GM12892 (cell line): Measurements from ENCODE around the gene APLP2.

Experiments used
- DNase-seq: peaks from one replicate; pipeline ENCODE4 v3.0.0; 2011; ENCODE audit not compliant: insufficient read length
- FAIRE-seq: peaks from 2 replicates; lab custom pipeline; 2011; peaks lifted over from hg19 to GRCh38; lab: Jason Lieb, UNC
- POLR2A ChIP-seq: IDR thresholded peaks from 2 replicates; pipeline ENCODE4 v1.6.1; 2011; ENCODE audit warnings: low read depth, low read length, control low read depth
- POLR2AphosphoS5 ChIP-seq: IDR thresholded peaks from 2 replicates; pipeline ENCODE4 v1.6.1; 2011; ENCODE audit warnings: low read depth, low read length, control low read depth
- TAF1 ChIP-seq: IDR thresholded peaks from 2 replicates; pipeline ENCODE4 v1.6.1; 2011; ENCODE audit warnings: low read depth, mild to moderate bottlenecking, control low read depth, low read length, borderline replicate concordance

The APLP2 gene

GRCh38 chr11:130062026-130062425, 7.7 kb upstream of the APLP2 start:
- FAIRE-seq = no peak
- TF ChIP-seq POLR2AphosphoS5 (no peak), POLR2A (no peak), TAF1 (no peak)
- DNase-seq = no peak

DNA sequence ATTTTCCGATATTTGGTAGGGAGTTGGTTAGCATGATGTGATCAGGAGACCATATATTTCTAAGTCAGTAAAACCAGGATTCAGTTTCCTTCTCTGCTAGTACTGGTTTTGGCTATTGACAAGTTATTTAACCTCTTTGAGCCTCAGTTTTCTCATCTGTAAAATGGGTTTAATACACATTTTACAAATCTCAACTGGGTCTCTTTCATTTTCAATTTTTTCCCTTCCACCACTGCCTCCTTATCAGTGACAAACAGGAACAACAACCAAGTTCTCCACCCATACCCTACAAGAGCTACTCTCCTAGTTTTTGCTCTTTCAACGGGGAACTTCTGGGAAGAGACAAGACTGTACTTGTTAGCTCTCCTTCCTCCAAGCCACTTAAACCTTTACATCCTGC, 6.2 kb upstream of the APLP2 start:
- TF ChIP-seq POLR2A (no peak), POLR2AphosphoS5 (no peak), TAF1 (no peak)
- FAIRE-seq (no peak), DNase-seq (no peak)

DNA sequence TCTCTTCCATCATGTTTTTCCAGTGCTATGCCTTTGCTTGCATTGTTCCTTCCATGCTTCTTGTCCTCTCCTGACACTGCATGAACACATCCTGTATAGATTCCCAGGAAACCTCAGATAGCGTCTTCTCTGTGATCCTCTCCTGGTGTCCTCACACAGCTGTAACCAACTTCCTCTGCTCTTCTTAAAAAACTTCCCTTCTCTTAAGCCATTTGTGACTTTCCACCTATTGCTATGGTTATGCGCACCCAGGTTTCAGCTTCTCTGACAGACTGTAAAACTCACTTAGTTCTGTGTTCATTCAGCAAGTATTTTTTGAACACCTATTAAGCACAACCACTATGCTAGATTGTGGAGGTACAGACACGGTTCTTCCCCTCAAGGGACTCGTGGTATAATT, 5.1 kb upstream of the APLP2 start:
- DNase-seq = no peak
- no peak for FAIRE-seq
- TF ChIP-seq POLR2AphosphoS5 = no peak
- no peak for TF ChIP-seq POLR2A
- TF ChIP-seq TAF1 = no peak

GRCh38 chr11:130066338-130066737, 3.4 kb upstream of the APLP2 start:
- DNase-seq = no peak
- no peak for FAIRE-seq
- TF ChIP-seq TAF1 (no peak), POLR2AphosphoS5 (no peak), POLR2A (no peak)

DNA sequence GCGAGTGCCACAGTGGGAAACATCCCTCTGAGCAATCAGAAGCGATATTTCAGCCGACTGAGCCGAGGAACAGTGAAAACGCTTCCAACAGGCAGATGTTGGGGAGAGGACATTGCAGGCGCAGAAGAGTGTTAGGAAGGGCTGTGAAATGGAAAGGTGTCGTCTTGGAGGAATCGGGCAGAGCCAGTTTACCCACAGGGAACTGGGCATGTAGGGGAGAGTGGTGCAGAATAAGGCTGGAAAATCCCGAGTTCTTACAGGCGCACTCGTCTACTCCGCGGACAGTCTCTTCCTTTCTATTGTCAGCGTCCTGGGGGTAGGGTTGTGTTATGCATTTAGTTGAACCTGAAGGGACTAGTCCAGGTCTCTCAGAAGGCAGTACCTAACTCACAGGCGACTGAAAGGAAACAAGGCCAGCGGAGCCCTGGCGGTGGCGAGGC, 1.1 kb upstream of the APLP2 start:
- FAIRE-seq (no peak), DNase-seq (no peak)
- TF ChIP-seq POLR2A (no peak), TAF1 (no peak), POLR2AphosphoS5 (no peak)

DNA sequence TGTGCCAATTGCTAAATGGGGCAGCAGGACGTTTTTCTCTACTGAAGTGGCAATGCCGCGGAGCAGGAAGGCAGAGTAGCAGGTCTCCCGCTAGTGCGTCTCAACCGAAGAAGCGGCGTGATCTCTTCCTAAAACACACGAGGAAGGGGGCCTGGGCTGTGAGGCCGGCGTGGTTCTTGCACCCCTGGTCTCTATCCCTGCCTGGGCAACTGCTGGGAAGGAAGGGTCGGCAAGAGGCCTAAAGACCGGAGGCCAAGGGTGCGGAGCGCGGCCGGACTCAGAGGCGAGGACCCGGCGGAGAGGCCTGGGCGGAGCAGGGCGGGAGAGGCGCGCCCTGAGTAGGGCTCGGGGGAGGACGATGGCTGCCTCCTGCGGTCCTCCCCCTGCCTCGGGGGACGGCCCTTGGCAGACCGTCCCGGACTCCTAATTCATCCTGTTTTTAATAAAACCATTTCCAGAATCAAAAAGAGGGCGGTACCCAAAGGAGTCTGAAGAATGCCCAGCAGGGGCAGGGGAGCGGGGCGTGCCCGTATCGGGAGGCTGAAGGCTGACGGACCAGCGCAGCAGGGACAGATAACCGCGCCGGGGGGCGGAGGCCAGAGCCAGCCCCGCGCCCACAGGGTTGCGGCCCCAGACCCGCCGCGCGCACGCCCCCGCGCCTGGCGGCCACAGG, 572 bp upstream of the APLP2 start:
- peak; percentile 48 for DNase-seq
- TF ChIP-seq POLR2A (no peak), POLR2AphosphoS5 (no peak), TAF1 (no peak)
- FAIRE-seq = no peak

GRCh38 chr11:130070109-130070845, 583 bp downstream of the APLP2 start:
- DNase-seq = peak; percentile 40

GRCh38 chr11:130070846-130071200, 1.1 kb downstream of the APLP2 start:
- TF ChIP-seq POLR2A (no peak), POLR2AphosphoS5 (no peak), TAF1 (no peak)
- FAIRE-seq (no peak), DNase-seq (no peak)

More at GRCh38 chr11:130070109-130070845, 583 bp downstream of the APLP2 start:
- FAIRE-seq = no peak
- TF ChIP-seq POLR2A (no peak), POLR2AphosphoS5 (no peak), TAF1 (no peak)

DNA sequence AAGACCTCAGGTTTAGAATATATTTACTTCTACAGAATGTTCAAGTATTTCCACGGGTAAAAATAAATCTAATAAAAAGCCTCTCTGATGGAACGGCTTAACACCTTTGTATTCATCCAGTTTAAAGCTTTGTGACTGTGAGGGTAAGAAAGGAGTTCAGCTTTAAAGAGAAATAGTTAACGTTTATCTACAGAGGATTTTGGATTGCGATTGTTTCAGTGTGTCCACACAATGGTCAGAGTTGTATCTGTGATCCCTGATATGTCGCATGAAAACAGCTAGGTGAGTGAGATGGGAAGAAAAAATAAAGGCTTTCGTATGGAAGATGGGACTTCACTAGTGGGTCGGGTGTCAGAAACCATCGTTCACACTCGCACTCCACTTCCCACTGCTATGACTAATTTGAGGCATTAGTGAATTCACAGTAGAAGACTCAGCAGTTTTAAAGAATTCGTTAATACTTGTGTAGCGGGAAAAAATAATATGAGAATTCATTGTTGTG, 1.6 kb downstream of the APLP2 start:
- no peak for TF ChIP-seq POLR2A
- no peak for TF ChIP-seq TAF1
- no peak for TF ChIP-seq POLR2AphosphoS5
- DNase-seq (no peak), FAIRE-seq (no peak)

- TF ChIP-seq TAF1 = no peak
- TF ChIP-seq POLR2AphosphoS5 = no peak
- no peak for TF ChIP-seq POLR2A
- no peak for FAIRE-seq
- no peak for DNase-seq
Measured at GRCh38 chr11:130074736-130075135, 5.0 kb downstream of the APLP2 start.

DNA sequence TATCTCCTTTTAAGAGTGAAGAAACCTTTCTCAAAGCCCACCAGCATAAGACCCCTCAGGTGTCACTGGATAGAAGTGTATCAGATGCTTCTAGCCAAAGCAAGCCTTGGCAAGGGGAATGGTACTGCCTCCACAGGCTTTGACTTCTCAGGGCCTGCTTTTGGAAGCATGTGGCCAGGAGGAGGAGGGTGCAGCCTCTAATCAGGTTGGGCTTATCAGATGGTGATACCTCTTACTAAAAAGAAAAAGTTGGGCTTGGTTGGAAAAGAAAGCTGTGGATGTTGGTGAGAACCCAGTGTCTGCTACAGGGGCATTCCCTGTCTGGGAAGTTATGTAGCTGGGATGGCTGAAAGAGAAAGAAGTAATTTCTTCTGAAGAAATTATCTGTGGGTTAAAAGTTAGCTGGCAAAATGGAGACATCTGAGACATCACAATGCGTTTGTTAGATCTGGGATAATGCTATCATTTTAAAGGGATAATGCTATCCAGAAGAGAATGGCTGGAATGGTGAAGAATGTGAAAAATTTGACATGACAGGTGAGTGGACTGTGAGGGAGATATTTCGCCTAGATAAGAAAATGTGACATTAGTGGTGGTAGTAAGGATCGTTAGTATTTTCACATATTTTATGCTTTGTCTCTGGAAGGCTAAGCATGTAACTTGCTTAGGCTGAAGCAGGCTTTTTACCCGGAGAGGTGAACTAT, 7.2 kb downstream of the APLP2 start:
- DNase-seq (no peak), FAIRE-seq (peak; percentile 53)
- no peak for TF ChIP-seq POLR2AphosphoS5
- TF ChIP-seq POLR2A = no peak
- TF ChIP-seq TAF1 = no peak

DNA sequence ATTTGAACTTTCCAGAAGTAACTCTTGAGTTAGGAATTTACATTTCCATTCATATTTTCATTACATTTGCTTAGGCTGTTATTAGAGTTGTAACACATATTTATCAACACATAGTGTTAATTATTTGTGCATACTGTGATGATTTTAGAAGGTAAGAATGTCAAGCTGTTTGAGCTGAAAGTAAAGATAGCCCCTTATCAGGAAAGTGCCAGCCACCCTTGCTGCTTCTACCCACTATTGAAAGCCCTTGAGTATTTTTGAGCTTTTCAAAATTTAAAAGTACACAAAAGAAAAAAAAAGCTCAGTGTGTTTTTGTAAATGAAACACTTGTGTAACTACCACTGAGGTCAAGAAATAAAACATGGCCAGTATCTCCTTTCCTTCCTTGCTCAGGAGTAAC, 8.0 kb downstream of the APLP2 start:
- no peak for DNase-seq
- TF ChIP-seq TAF1 (no peak), POLR2A (no peak), POLR2AphosphoS5 (no peak)
- no peak for FAIRE-seq
